Endothelial cell of umbilical vein (primary cell): ENCODE data around the gene MYRFL.

ENCODE experiments used
- CTCF ChIP-seq, 2 donors: IDR thresholded peaks; 1 replicate in 1 of 2; 2 replicates in 1 of 2; pipeline ENCODE4 v1.5.1; 2011; ENCODE audit warnings: low read length in 2 of 2, mild to moderate bottlenecking in 2 of 2, moderate library complexity in 2 of 2, control low read depth in 1 of 2, inconsistent platforms in 1 of 2, low read depth in 1 of 2; ENCODE audit not compliant: insufficient read depth in 1 of 2; ENCODE audit errors: extremely low read depth in 1 of 2
- EZH2 ChIP-seq: IDR thresholded peaks from 2 replicates; pipeline ENCODE4 v1.6.1; 2012; ENCODE audit warnings: borderline replicate concordance, low read depth, mild to moderate bottlenecking, moderate library complexity, low read length, inconsistent platforms; ENCODE audit not compliant: severe bottlenecking

- TF ChIP-seq CTCF (IDR thresholded peaks at IDR 0.05; ENCODE audit: extremely low read depth in 1 of 2, insufficient read depth in 1 of 2, low read depth in 1 of 2, low read length in 2 of 2) (no peak), EZH2 (no peak)
Observed at GRCh38 chr12:69824028-69824427, 999 bp upstream of the MYRFL start.
